ENCODE results near the gene DSG2.

DNA sequence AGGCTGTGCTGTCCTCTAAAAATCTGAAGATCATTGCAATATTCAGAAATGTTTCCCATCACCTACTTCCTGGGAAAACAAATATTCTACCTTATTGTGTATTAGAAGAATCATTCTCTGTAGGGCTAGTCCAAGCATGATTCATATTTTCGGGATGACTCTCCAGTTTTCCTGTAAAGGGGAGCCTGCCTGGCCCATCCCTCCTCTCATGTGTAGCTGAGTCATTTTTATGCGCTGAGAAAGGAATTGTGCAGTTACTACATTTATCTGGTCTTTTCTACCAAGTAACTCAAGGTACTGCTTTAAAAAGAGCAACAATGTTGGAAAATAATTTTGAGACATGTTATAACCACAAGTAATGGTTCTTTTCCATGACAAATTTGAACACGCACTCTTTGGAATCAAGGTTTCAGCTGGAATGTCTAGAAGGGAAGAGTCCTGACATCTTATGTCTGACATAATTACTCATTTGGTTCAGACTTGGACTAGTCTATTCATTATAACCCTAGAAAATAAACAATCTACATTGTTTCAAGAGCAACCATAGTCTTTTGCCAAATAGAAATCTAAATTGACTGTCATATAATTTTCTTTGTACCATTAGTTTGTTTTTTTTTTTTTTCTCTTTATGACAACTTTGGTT is 43.8 kb upstream of the DSG2 start:
- TF ChIP-seq, protein P1, sequence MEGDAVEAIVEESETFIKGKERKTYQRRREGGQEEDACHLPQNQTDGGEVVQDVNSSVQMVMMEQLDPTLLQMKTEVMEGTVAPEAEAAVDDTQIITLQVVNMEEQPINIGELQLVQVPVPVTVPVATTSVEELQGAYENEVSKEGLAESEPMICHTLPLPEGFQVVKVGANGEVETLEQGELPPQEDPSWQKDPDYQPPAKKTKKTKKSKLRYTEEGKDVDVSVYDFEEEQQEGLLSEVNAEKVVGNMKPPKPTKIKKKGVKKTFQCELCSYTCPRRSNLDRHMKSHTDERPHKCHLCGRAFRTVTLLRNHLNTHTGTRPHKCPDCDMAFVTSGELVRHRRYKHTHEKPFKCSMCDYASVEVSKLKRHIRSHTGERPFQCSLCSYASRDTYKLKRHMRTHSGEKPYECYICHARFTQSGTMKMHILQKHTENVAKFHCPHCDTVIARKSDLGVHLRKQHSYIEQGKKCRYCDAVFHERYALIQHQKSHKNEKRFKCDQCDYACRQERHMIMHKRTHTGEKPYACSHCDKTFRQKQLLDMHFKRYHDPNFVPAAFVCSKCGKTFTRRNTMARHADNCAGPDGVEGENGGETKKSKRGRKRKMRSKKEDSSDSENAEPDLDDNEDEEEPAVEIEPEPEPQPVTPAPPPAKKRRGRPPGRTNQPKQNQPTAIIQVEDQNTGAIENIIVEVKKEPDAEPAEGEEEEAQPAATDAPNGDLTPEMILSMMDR (IDR thresholded peaks at IDR 0.05; ENCODE audit: poor library complexity): no peak
- TF ChIP-seq EZH2 (IDR thresholded peaks at IDR 0.05; ENCODE audit: borderline replicate concordance): no peak
